Keratinocyte (primary cell): ENCODE data around the gene PPARA. TPM values are rescaled to one million over a fixed set of nuclear protein-coding genes. Genes with fewer than 3 reads are reported as not detected.

ENCODE experiments used
- DNase-seq: peaks from one replicate; pipeline ENCODE4 v3.0.0-alpha.2; 2011; ENCODE audit warnings: low read depth, missing footprints, low spot score
- FAIRE-seq: peaks from 2 replicates; lab custom pipeline; 2011; peaks lifted over from hg19 to GRCh38; lab: Jason Lieb, UNC
- H2AFZ ChIP-seq: 2 replicates; pipeline ENCODE4 v1.6.0; 2012; ENCODE audit warnings: low read length, control low read depth, inconsistent platforms; ENCODE audit not compliant: control insufficient read depth
- H3K27ac ChIP-seq: 2 replicates; pipeline ENCODE4 v1.5.1; 2011; ENCODE audit warnings: low read length; ENCODE audit not compliant: control insufficient read depth, insufficient read depth
- H3K27me3 ChIP-seq: 3 replicates; pipeline ENCODE4 v1.6.0; 2011; ENCODE audit warnings: low read length; ENCODE audit not compliant: control insufficient read depth, insufficient read depth; ENCODE audit errors: extremely low read depth
- H3K36me3 ChIP-seq, 2 experiments: 2 replicates in 1 of 2; 3 replicates in 1 of 2; pipeline ENCODE4 v1.5.1; 2011; ENCODE audit warnings: low read length in 2 of 2, mild to moderate bottlenecking in 1 of 2; ENCODE audit not compliant: control insufficient read depth in 2 of 2, insufficient read depth in 2 of 2; ENCODE audit errors: extremely low read depth in 1 of 2
- H3K4me1 ChIP-seq: 3 replicates; pipeline ENCODE4 v1.5.1; 2011; ENCODE audit warnings: low read length; ENCODE audit not compliant: control insufficient read depth, insufficient read depth; ENCODE audit errors: extremely low read depth
- H3K4me2 ChIP-seq: 3 replicates; pipeline ENCODE4 v1.6.0; 2011; ENCODE audit warnings: low read depth, low read length; ENCODE audit not compliant: control insufficient read depth, insufficient read depth; ENCODE audit errors: extremely low read depth
- H3K4me3 ChIP-seq, 3 experiments: fragments of 200-600 bp in 1 of 3; sonication (generic) in 1 of 3; 2 replicates in 2 of 3; 3 replicates in 1 of 3; pipeline ENCODE4 v1.5.1; 2011 to 2016; ENCODE audit warnings: low read length in 3 of 3, mild to moderate bottlenecking in 3 of 3, control low read depth in 2 of 3, inconsistent platforms in 1 of 3, low read depth in 1 of 3, mixed read lengths in 1 of 3, mixed run types in 1 of 3, moderate library complexity in 1 of 3; ENCODE audit not compliant: control insufficient read depth in 2 of 3, insufficient read depth in 2 of 3; ENCODE audit errors: extremely low read depth in 1 of 3
- H3K79me2 ChIP-seq: 2 replicates; pipeline ENCODE4 v1.6.0; 2012; ENCODE audit warnings: low read length; ENCODE audit not compliant: control insufficient read depth, insufficient read depth
- H3K9ac ChIP-seq: 3 replicates; pipeline ENCODE4 v1.6.0; 2011; ENCODE audit warnings: low read length; ENCODE audit not compliant: control insufficient read depth, insufficient read depth; ENCODE audit errors: extremely low read depth
- H3K9me1 ChIP-seq: 3 replicates; pipeline ENCODE4 v1.6.0; 2011; ENCODE audit warnings: low read length; ENCODE audit not compliant: control insufficient read depth, insufficient read depth; ENCODE audit errors: extremely low read depth
- H3K9me3 ChIP-seq: 2 replicates; pipeline ENCODE4 v1.5.1; 2012; ENCODE audit warnings: low read depth, low read length; ENCODE audit not compliant: control insufficient read depth
- H4K20me1 ChIP-seq: 3 replicates; pipeline ENCODE4 v1.6.0; 2011; ENCODE audit warnings: low read length; ENCODE audit not compliant: control insufficient read depth, insufficient read depth; ENCODE audit errors: extremely low read depth
- CTCF ChIP-seq, 3 experiments: IDR thresholded peaks in 1 of 3; conservative IDR thresholded peaks in 1 of 3; optimal IDR thresholded peaks in 1 of 3; 2 replicates in 2 of 3; 3 replicates in 1 of 3; pipeline versions ENCODE3 to v1.5.1; 2011; ENCODE audit warnings: low read length in 3 of 3, mild to moderate bottlenecking in 3 of 3, moderate library complexity in 2 of 3, control low read depth in 1 of 3, inconsistent platforms in 1 of 3; ENCODE audit not compliant: insufficient read depth in 2 of 3; ENCODE audit errors: extremely low read depth in 1 of 3
- EZH2 ChIP-seq: IDR thresholded peaks from one replicate; pipeline ENCODE4 v1.6.1; 2012; ENCODE audit warnings: inconsistent platforms, mild to moderate bottlenecking, low read length, moderate library complexity
- dilution Hi-C: fragments of 300-500 bp; cut with MboI; formaldehyde crosslinking; loops from one replicate; pipeline ENCODE4 v1.7.0; 2020; ENCODE audit warnings: low sequenced_read_pairs; ENCODE audit not compliant: extremely low pct_ligation_motif_present
- polyA plus RNA-seq, 5 experiments: library from polyadenylated mRNA; depleted of rRNA in 3 of 5; stranded (reverse) in 3 of 5; stranded (forward) in 1 of 5; unstranded in 1 of 5; fragments of >200 nt; gene quantifications; 1 replicate in 1 of 5; 2 replicates in 3 of 5; 3 replicates in 1 of 5; pipeline versions ENCODE4 v1.2.1 to v1.2.3, GENCODE V29; 2011 to 2012; ENCODE audit warnings: missing spikeins in 2 of 5, low read depth in 1 of 5, low replicate concordance in 1 of 5

Gene PPARA
- polyA plus RNA-seq, 1 donor (not counting 4 experiments of a cell fraction or from before 2014, with no cell fraction given): 4.9 TPM

- no peak for FAIRE-seq
- peaks cover 1% of the 10 kb centered on the region for H3K9me3 ChIP-seq
- no peak overlapping the region for H3K27ac ChIP-seq
- peaks cover 17% of the 10 kb centered on the region for H3K4me1 ChIP-seq
- H4K20me1 ChIP-seq: no peaks in the 10 kb centered on the region
- DNase-seq: no peak
- H3K9me1 ChIP-seq: no peaks in the 10 kb centered on the region
- dilution Hi-C loops: no loop called here
- no peak overlapping the region for H3K9ac ChIP-seq
- TF ChIP-seq CTCF (optimal IDR thresholded peaks at IDR 0.05 in 1 of 3, IDR thresholded peaks at IDR 0.05 in 1 of 3, conservative IDR thresholded peaks at IDR 0.05 in 1 of 3; ENCODE audit: extremely low read depth in 1 of 3, insufficient read depth in 2 of 3, low read length in 3 of 3) (no peak), EZH2 (no peak)
- no peaks in the 10 kb centered on the region for H3K79me2 ChIP-seq
- no peak overlapping the region for H3K4me2 ChIP-seq
- no peak overlapping the region for H2AFZ ChIP-seq
- no peaks in the 10 kb centered on the region for H3K36me3 ChIP-seq
- H3K27me3 ChIP-seq: no peaks in the 10 kb centered on the region
- H3K4me3 ChIP-seq: no peak overlapping the region
Observed at GRCh38 chr22:46173152-46173551, 22.8 kb downstream of the PPARA start.

DNA sequence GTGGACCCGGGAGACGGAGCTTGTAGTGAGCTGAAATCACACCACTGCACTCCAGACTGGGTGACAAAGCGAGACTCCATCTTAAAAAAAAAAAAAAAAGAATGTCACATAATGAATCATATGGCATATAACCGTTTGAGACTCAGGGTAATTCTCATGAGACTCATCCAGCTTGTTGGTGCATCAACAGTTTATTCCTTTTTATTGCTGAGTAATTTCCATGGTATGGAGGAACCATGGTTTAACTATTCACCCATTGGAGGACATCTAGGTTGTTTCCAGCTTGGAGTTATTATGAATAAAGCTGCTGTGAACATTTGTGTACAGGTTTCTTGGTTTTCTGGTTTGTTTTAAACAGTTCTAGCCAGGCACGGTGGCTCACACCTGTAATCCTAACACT, 25.3 kb downstream of the PPARA start:
- Histone ChIP-seq H2AFZ (no peak overlapping the region), H3K79me2 (no peaks in the 10 kb centered on the region), H3K4me2 (no peak overlapping the region), H4K20me1 (no peaks in the 10 kb centered on the region), H3K27ac (no peak overlapping the region), H3K4me1 (peaks cover 17% of the 10 kb centered on the region), H3K9ac (no peak overlapping the region), H3K9me3 (peaks cover 5% of the 10 kb centered on the region), H3K4me3 (no peak overlapping the region), H3K27me3 (no peaks in the 10 kb centered on the region), H3K9me1 (no peaks in the 10 kb centered on the region), H3K36me3 (peaks cover 0 to 5% of the 10 kb centered on the region in 2 experiments)
- TF ChIP-seq EZH2: no peak
- no peak for TF ChIP-seq CTCF (optimal IDR thresholded peaks at IDR 0.05 in 1 of 3, IDR thresholded peaks at IDR 0.05 in 1 of 3, conservative IDR thresholded peaks at IDR 0.05 in 1 of 3; ENCODE audit: extremely low read depth in 1 of 3, insufficient read depth in 2 of 3, low read length in 3 of 3)
- DNase-seq (no peak), FAIRE-seq (no peak)
- dilution Hi-C loops: no loop called here
